NCI-H2171 (cell line): Measurements from ENCODE around the gene ORC5.
A peak's percentile ranks its signal among the peaks of the same experiment; 100 is the strongest.
"Not testable (repeated sequence)": the region's sequence is repeated elsewhere in the genome, so short reads cannot be mapped to it uniquely, and the experiment has no call there.

Experiments used
- DNase-seq: peaks from one replicate; lab custom pipeline; 2025; lab: John Stamatoyannopoulos, UW

ORC5 gene

GRCh38 chr7:104207731-104208420 lies at the start of gene ORC5:
Gene ORC5, minus strand, starts transcription at chr7:104208013. Its CDS starts 109 bp downstream, at chr7:104207904.
- DNase-seq, result peak; percentile 82

GRCh38 chr7:104255616-104256015 lies 47.8 kb upstream of the ORC5 start:
- DNase-seq, result no peak

- no peak for DNase-seq
These were observed 47.4 kb upstream of the ORC5 start for GRCh38 chr7:104255194-104255593.

- no peak for DNase-seq
These were observed 46.9 kb upstream of the ORC5 start for GRCh38 chr7:104254696-104255095.

- DNase-seq, result no peak
These were observed 44.8 kb upstream of the ORC5 start for GRCh38 chr7:104252409-104253134.

- DNase-seq, result no peak
These were observed 34.8 kb upstream of the ORC5 start for GRCh38 chr7:104242638-104243037.

GRCh38 chr7:104241538-104242209 lies 33.9 kb upstream of the ORC5 start:
- no peak for DNase-seq

- no peak for DNase-seq
These were observed 33.3 kb upstream of the ORC5 start for GRCh38 chr7:104241135-104241534.

GRCh38 chr7:104240401-104240800 lies 32.6 kb upstream of the ORC5 start:
- DNase-seq, result peak; percentile 91

GRCh38 chr7:104234990-104235389 lies 27.2 kb upstream of the ORC5 start:
- DNase-seq, result not testable (repeated sequence)

GRCh38 chr7:104231054-104232046 lies 23.5 kb upstream of the ORC5 start:
- DNase-seq, result peak; percentile 67

GRCh38 chr7:104230606-104231005 lies 22.8 kb upstream of the ORC5 start:
- DNase-seq, result peak; percentile 98

- no peak for DNase-seq
These were observed 20.6 kb upstream of the ORC5 start for GRCh38 chr7:104228442-104228841.

GRCh38 chr7:104225451-104225850 lies 17.6 kb upstream of the ORC5 start:
- peak; percentile 78 for DNase-seq

- no peak for DNase-seq
These were observed 9.8 kb upstream of the ORC5 start for GRCh38 chr7:104217620-104218019.

- no peak for DNase-seq
These were observed 1.2 kb upstream of the ORC5 start for GRCh38 chr7:104209063-104209462.

- DNase-seq, result no peak
These were observed 588 bp upstream of the ORC5 start for GRCh38 chr7:104208421-104208780.

- DNase-seq, result no peak
These were observed 474 bp downstream of the ORC5 start for GRCh38 chr7:104207348-104207730.

GRCh38 chr7:104206841-104207240 lies 972 bp downstream of the ORC5 start:
- no peak for DNase-seq

- no peak for DNase-seq
These were observed 9.0 kb downstream of the ORC5 start for GRCh38 chr7:104198673-104199278.

- DNase-seq, result no peak
These were observed 11.7 kb downstream of the ORC5 start for GRCh38 chr7:104196161-104196560.
